NCI-H1048 (cell line): ENCODE measurements around the gene ZNF66.
"Not testable (repeated sequence)": the region's sequence is repeated elsewhere in the genome, so short reads cannot be mapped to it uniquely, and the experiment has no call there.

Experiments
- DNase-seq: peaks from one replicate; lab custom pipeline; 2025; lab: John Stamatoyannopoulos, UW

ZNF66 gene

GRCh38 chr19:20776083-20777076, at the start of gene ZNF66:
ZNF66 (plus strand) TSS chr19:20776304; CDS start chr19:20776448, 144 bp downstream.
- peak; percentile 75 for DNase-seq

- not testable (repeated sequence) for DNase-seq
These were observed 25.9 kb upstream of the ZNF66 start for GRCh38 chr19:20750169-20750568.

GRCh38 chr19:20752291-20752690, 23.8 kb upstream of the ZNF66 start:
- not testable (repeated sequence) for DNase-seq

- DNase-seq, result not testable (repeated sequence)
These were observed 6.8 kb upstream of the ZNF66 start for GRCh38 chr19:20769225-20769736.

- no peak for DNase-seq
These were observed 11.7 kb downstream of the ZNF66 start for GRCh38 chr19:20787786-20788185.

GRCh38 chr19:20791806-20792205, 15.7 kb downstream of the ZNF66 start:
- DNase-seq, result no peak

- not testable (repeated sequence) for DNase-seq
These were observed 30.5 kb downstream of the ZNF66 start for GRCh38 chr19:20806311-20807262.

GRCh38 chr19:20840371-20840770, 64.3 kb downstream of the ZNF66 start:
- no peak for DNase-seq
